IMR-90 (cell line): ENCODE data around the gene CAMK2D. TPM values are rescaled to one million over a fixed set of nuclear protein-coding genes. Genes with fewer than 3 reads are reported as not detected.
A peak's percentile ranks its signal among the peaks of the same experiment; 100 is the strongest.

Source experiments
- ATAC-seq: fragments of 200-7000 bp; cut with Tn5 transposase; 2 replicates; pipeline ENCODE4 v1.9.1; 2020; ENCODE audit warnings: low read depth, mild to moderate bottlenecking, moderate library complexity
- BruUV-seq: library from RNA; stranded (reverse); fragments of 400-500 nt; replicated peaks from 2 replicates; lab custom pipeline; 2021; lab: Mats Ljungman, UMichigan
- CTCF ChIA-PET: fragments of 300-600 bp; formaldehyde crosslinking; extraction: SDS; loops from one replicate; lab custom pipeline; 2021; ENCODE audit warnings: antibody characterized with exemption; lab: Yijun Ruan, JAX
- POLR2A ChIA-PET: fragments of 300-600 bp; sonication (Branson Sonifier 250); formaldehyde crosslinking; loops from one replicate; lab custom pipeline; 2022; ENCODE audit warnings: antibody characterized with exemption; ENCODE audit not compliant: unreplicated experiment; lab: Charles Lee
- DNase-seq: peaks from one replicate; pipeline ENCODE4 v3.0.0; 2013
- H2AFZ ChIP-seq: replicated peaks from 2 replicates; pipeline ENCODE3; 2013; ENCODE audit warnings: low read length, mild to moderate bottlenecking; ENCODE audit not compliant: poor library complexity
- H2AK5ac ChIP-seq: 2 replicates; pipeline ENCODE4 v1.6.1; 2013; ENCODE audit warnings: low read depth, low read length, inconsistent platforms
- H2AK9ac ChIP-seq: replicated peaks from 2 replicates; pipeline ENCODE3; 2013; ENCODE audit warnings: mild to moderate bottlenecking, low read depth, low read length, moderate library complexity; ENCODE audit not compliant: poor library complexity
- H2BK120ac ChIP-seq: 2 replicates; pipeline ENCODE4 v1.6.1; 2013; ENCODE audit warnings: low read depth, low read length, inconsistent platforms
- H2BK15ac ChIP-seq: 3 replicates; pipeline ENCODE4 v1.6.1; 2013; ENCODE audit warnings: low read depth, low read length, inconsistent platforms
- H2BK20ac ChIP-seq: 2 replicates; pipeline ENCODE4 v1.6.1; 2013; ENCODE audit warnings: low read depth, mild to moderate bottlenecking, inconsistent platforms, low read length, moderate library complexity
- H2BK5ac ChIP-seq: 2 replicates; pipeline ENCODE4 v1.6.1; 2013; ENCODE audit warnings: mild to moderate bottlenecking, low read depth, low read length, inconsistent platforms; ENCODE audit not compliant: poor library complexity, severe bottlenecking
- H3K14ac ChIP-seq: replicated peaks from 2 replicates; pipeline ENCODE4 v1.6.1; 2013; ENCODE audit warnings: low read depth, low read length, inconsistent platforms
- H3K18ac ChIP-seq: 2 replicates; pipeline ENCODE4 v1.6.1; 2013; ENCODE audit warnings: low read depth, low read length, control low read depth
- H3K23ac ChIP-seq: 2 replicates; pipeline ENCODE4 v1.6.1; 2013; ENCODE audit warnings: low read depth, low read length, inconsistent platforms
- H3K27ac ChIP-seq: 2 replicates; pipeline ENCODE4 v1.5.1; 2013; ENCODE audit warnings: mild to moderate bottlenecking, control low read depth, low read length; ENCODE audit not compliant: insufficient read depth
- H3K27me3 ChIP-seq: 2 replicates; pipeline ENCODE4 v1.6.1; 2013; ENCODE audit warnings: low read length; ENCODE audit not compliant: control insufficient read depth, insufficient read depth
- H3K36me3 ChIP-seq: 2 replicates; pipeline ENCODE4 v1.6.1; 2013; ENCODE audit warnings: low read length, mixed read lengths; ENCODE audit not compliant: control insufficient read depth, insufficient read depth
- H3K4ac ChIP-seq: 2 replicates; pipeline ENCODE4 v1.6.1; 2013; ENCODE audit warnings: low read depth, low read length, inconsistent platforms
- H3K4me1 ChIP-seq: 2 replicates; pipeline ENCODE4 v1.6.1; 2013; ENCODE audit warnings: low read length, mixed read lengths; ENCODE audit not compliant: control insufficient read depth, insufficient read depth
- H3K4me2 ChIP-seq: 2 replicates; pipeline ENCODE4 v1.6.1; 2013; ENCODE audit warnings: low read depth, mild to moderate bottlenecking, control low read depth, low read length, moderate library complexity
- H3K4me3 ChIP-seq: 2 replicates; pipeline ENCODE4 v1.5.1; 2013; ENCODE audit warnings: low read depth, mild to moderate bottlenecking, control low read depth, low read length, moderate library complexity; ENCODE audit not compliant: insufficient read depth
- H3K56ac ChIP-seq: 2 replicates; pipeline ENCODE4 v1.6.1; 2013; ENCODE audit warnings: low read length, inconsistent platforms; ENCODE audit not compliant: insufficient read depth; ENCODE audit errors: extremely low read depth
- H3K79me1 ChIP-seq, 2 experiments: 2 replicates each; pipeline ENCODE4 v1.6.1; 2013; ENCODE audit warnings: low read length in 2 of 2, inconsistent platforms in 1 of 2, low read depth in 1 of 2
- H3K9ac ChIP-seq: 2 replicates; pipeline ENCODE4 v1.6.1; 2013; ENCODE audit warnings: low read depth, low read length, control low read depth
- H3K9me1 ChIP-seq: 2 replicates; pipeline ENCODE4 v1.6.1; 2013; ENCODE audit warnings: low read length, inconsistent platforms; ENCODE audit not compliant: insufficient read depth
- H3K9me3 ChIP-seq: 2 replicates; pipeline ENCODE4 v1.6.1; 2013; ENCODE audit warnings: low read length; ENCODE audit not compliant: control insufficient read depth, insufficient read depth
- H4K20me1 ChIP-seq: 2 replicates; pipeline ENCODE4 v1.6.1; 2013; ENCODE audit warnings: low read length, inconsistent platforms; ENCODE audit not compliant: insufficient read depth
- H4K5ac ChIP-seq: 2 replicates; pipeline ENCODE4 v1.6.1; 2013; ENCODE audit warnings: mild to moderate bottlenecking, low read depth, low read length, control low read depth
- H4K8ac ChIP-seq, 2 experiments: 2 replicates each; pipeline ENCODE4 v1.6.1; 2013; ENCODE audit warnings: low read depth in 2 of 2, low read length in 2 of 2, control low read depth in 1 of 2, inconsistent platforms in 1 of 2
- H4K91ac ChIP-seq: 2 replicates; pipeline ENCODE4 v1.6.1; 2013; ENCODE audit warnings: low read depth, low read length, inconsistent platforms; ENCODE audit not compliant: insufficient read depth
- FOS ChIP-seq: fragments of 150-350 bp; IDR thresholded peaks from 2 replicates; pipeline ENCODE4 v1.6.1; 2016; ENCODE audit warnings: low read depth, low read length
- MAFK ChIP-seq: IDR thresholded peaks from 2 replicates; pipeline ENCODE4 v1.6.1; 2012; ENCODE audit warnings: low read depth, low read length, improper control_type of control experiment
- MXI1 ChIP-seq: IDR thresholded peaks from 2 replicates; pipeline ENCODE4 v1.6.1; 2012; ENCODE audit warnings: low read depth, mild to moderate bottlenecking, low read length, moderate library complexity, borderline replicate concordance
- NFE2L2 ChIP-seq: fragments of 150-350 bp; IDR thresholded peaks from 2 replicates; pipeline ENCODE4 v1.6.1; 2016; ENCODE audit warnings: low read depth, mild to moderate bottlenecking, low read length
- RAD21 ChIP-seq: IDR thresholded peaks from 2 replicates; pipeline ENCODE4 v1.6.1; 2012; ENCODE audit warnings: low read length, improper control_type of control experiment
- WGBS, 2 experiments: methylation state at CpG; one replicate each; pipeline versions ENCODE4 v1.1.5 to v1.1.7; 2013; ENCODE audit warnings: missing lambda C conversion rate in 2 of 2; ENCODE audit not compliant: insufficient read length in 1 of 2; ENCODE audit errors: extremely low coverage in 2 of 2; 5-methylcytosine and 5-hydroxymethylcytosine counted together
- dilution Hi-C: fragments of 300-500 bp; cut with HindIII; formaldehyde crosslinking; loops from one replicate; pipeline ENCODE4 v1.14.3; 2018; ENCODE audit warnings: low sequenced_read_pairs; ENCODE audit not compliant: unreplicated experiment
- in situ Hi-C: fragments of 300-500 bp; cut with MboI; formaldehyde crosslinking; loops from 3 replicates; pipeline ENCODE4 v1.14.3; 2019; ENCODE audit warnings: low sequenced_read_pairs, inconsistent platforms, mixed read lengths
- intact Hi-C: fragments of 100-400 bp; cut with micrococcal nuclease; formaldehyde crosslinking; loops from 2 replicates; pipeline ENCODE4 v1.10.0; 2022
- polyA plus RNA-seq, 3 experiments: library from polyadenylated mRNA; depleted of rRNA; stranded (reverse); fragments of >200 nt; gene quantifications; 2 replicates each; pipeline ENCODE4 v1.2.3, GENCODE V29; 2012; ENCODE audit warnings: low replicate concordance in 1 of 3
- total RNA-seq: library from RNA; depleted of rRNA; stranded (reverse); fragments of >200 nt; gene quantifications from 2 replicates; pipeline ENCODE4 v1.2.3, GENCODE V29; 2012

Gene CAMK2D
- total and polyA plus RNA-seq, 2 of the 4 experiments (the other 2 are of a cell fraction), result 44.6 to 156 TPM

- BruUV-seq, result no TSS peak
- ATAC-seq (no peak), DNase-seq (peak; percentile 51)
- no CpG with 5 or more reads among the region's 1 CpG for WGBS, 2 experiments
- Histone ChIP-seq H3K36me3 (no peaks in the 10 kb centered on the region), H3K27ac (no peak overlapping the region), H2BK15ac (no peak overlapping the region), H3K56ac (no peak overlapping the region), H3K9me3 (peaks cover 3% of the 10 kb centered on the region; the same call in 1 of the 2 replicates), H3K23ac (no peak overlapping the region), H4K20me1 (no peaks in the 10 kb centered on the region), H2BK120ac (no peak overlapping the region), H2BK20ac (no peak overlapping the region), H3K4me1 (no peaks in the 10 kb centered on the region), H2AFZ (no peak overlapping the region), H3K4me2 (no peak overlapping the region), H3K4me3 (no peak overlapping the region), H3K27me3 (no peaks in the 10 kb centered on the region), H3K4ac (no peak overlapping the region), H4K8ac (no peak overlapping the region), H2AK9ac (no peak overlapping the region), H3K9ac (no peak overlapping the region), H2BK5ac (no peak overlapping the region), H3K18ac (no peak overlapping the region), H2AK5ac (no peak overlapping the region), H4K91ac (no peak overlapping the region), H3K9me1 (no peaks in the 10 kb centered on the region), H3K79me1 (no peaks in the 10 kb centered on the region), H3K14ac (no peak overlapping the region), H4K5ac (no peak overlapping the region)
- in situ Hi-C loops, result no loop called here
- dilution Hi-C loops, result no loop called here
- CTCF ChIA-PET, result no interaction called here
- intact Hi-C loops, result no loop called here
- TF ChIP-seq RAD21, result no peak
- TF ChIP-seq MXI1, result no peak
- TF ChIP-seq FOS, result no peak
- TF ChIP-seq MAFK, result no peak
- no peak for TF ChIP-seq NFE2L2
- POLR2A ChIA-PET, result no interaction called here
Observed at GRCh38 chr4:113423631-113424030, 337.9 kb downstream of the CAMK2D start.
